H1 (cell line): ENCODE results near the gene NELL2. TPM values are rescaled to one million over a fixed set of nuclear protein-coding genes. Genes with fewer than 3 reads are reported as not detected.

Experiments used
- CTCF ChIA-PET: fragments of 300-600 bp; sonication (Branson Sonifier 250); formaldehyde crosslinking; loops from one replicate; lab custom pipeline; 2021; ENCODE audit not compliant: partially characterized antibody; lab: Charles Lee
- POLR2A ChIA-PET: fragments of 300-600 bp; sonication (Branson Sonifier 250); formaldehyde crosslinking; loops from one replicate; lab custom pipeline; 2021; ENCODE audit warnings: inconsistent platforms; ENCODE audit not compliant: partially characterized antibody; lab: Charles Lee
- DNase-seq, 2 experiments: peaks; one replicate each; pipeline versions ENCODE4 v3.0.0 to v3.0.0-alpha.2; 2010 to 2022; ENCODE audit warnings: low spot score in 2 of 2, low read depth in 1 of 2, mixed read lengths in 1 of 2
- FAIRE-seq: peaks from 2 replicates; lab custom pipeline; 2011; peaks lifted over from hg19 to GRCh38; lab: Jason Lieb, UNC
- H2AFZ ChIP-seq: 2 replicates; pipeline ENCODE4 v1.8.1; 2012; ENCODE audit warnings: low read length, inconsistent platforms
- H2AK5ac ChIP-seq: 2 replicates; pipeline ENCODE4 v1.6.1; 2013; ENCODE audit warnings: low read depth, low read length
- H2BK120ac ChIP-seq: replicated peaks from 2 replicates; pipeline ENCODE3; 2013; ENCODE audit warnings: low read depth, low read length, inconsistent platforms
- H2BK12ac ChIP-seq: 2 replicates; pipeline ENCODE4 v1.6.1; 2013; ENCODE audit warnings: low read depth, low read length
- H2BK15ac ChIP-seq: 2 replicates; pipeline ENCODE4 v1.6.1; 2013; ENCODE audit warnings: low read length
- H2BK20ac ChIP-seq: 2 replicates; pipeline ENCODE4 v1.6.1; 2013; ENCODE audit warnings: low read length
- H2BK5ac ChIP-seq: 2 replicates; pipeline ENCODE4 v1.6.1; 2013; ENCODE audit warnings: low read depth, low read length
- H3K14ac ChIP-seq: 2 replicates; pipeline ENCODE4 v1.6.1; 2013; ENCODE audit warnings: inconsistent platforms; ENCODE audit not compliant: insufficient read length
- H3K18ac ChIP-seq: 2 replicates; pipeline ENCODE4 v1.6.1; 2013; ENCODE audit warnings: low read length; ENCODE audit errors: extremely low read depth
- H3K23ac ChIP-seq: 2 replicates; pipeline ENCODE4 v1.6.1; 2013; ENCODE audit warnings: inconsistent platforms; ENCODE audit not compliant: insufficient read length
- H3K23me2 ChIP-seq: 2 replicates; pipeline ENCODE4 v1.6.1; 2013; ENCODE audit warnings: low read depth, low read length
- H3K27ac ChIP-seq: 2 replicates; pipeline ENCODE4 v1.6.1; 2011; ENCODE audit warnings: low read depth, low read length, inconsistent platforms
- H3K27me3 ChIP-seq, 4 experiments: replicated peaks in 1 of 4; 1 replicate in 1 of 4; 2 replicates in 3 of 4; pipeline versions ENCODE4 v1.6.1 to v1.8.1; 2011 to 2013; ENCODE audit warnings: low read length in 3 of 4, mild to moderate bottlenecking in 3 of 4, inconsistent platforms in 2 of 4, mixed read lengths in 2 of 4, moderate library complexity in 1 of 4; ENCODE audit not compliant: control insufficient read depth in 3 of 4, insufficient read depth in 3 of 4; ENCODE audit errors: extremely low read depth in 1 of 4
- H3K36me3 ChIP-seq, 4 experiments: 2 replicates each; pipeline versions ENCODE4 v1.6.1 to v1.8.1; 2011 to 2013; ENCODE audit warnings: mild to moderate bottlenecking in 4 of 4, low read length in 3 of 4, moderate library complexity in 2 of 4, control low read depth in 1 of 4, inconsistent platforms in 1 of 4; ENCODE audit not compliant: insufficient read depth in 4 of 4, control insufficient read depth in 2 of 4
- H3K4ac ChIP-seq: replicated peaks from 2 replicates; pipeline ENCODE3; 2013; ENCODE audit warnings: low read length, low read depth, mixed read lengths, inconsistent platforms; ENCODE audit not compliant: insufficient read length
- H3K4me1 ChIP-seq, 4 experiments: replicated peaks in 1 of 4; 1 replicate in 1 of 4; 2 replicates in 3 of 4; pipeline versions ENCODE4 v1.6.1 to v1.8.1; 2011 to 2013; ENCODE audit warnings: low read length in 3 of 4, inconsistent platforms in 2 of 4, mixed read lengths in 1 of 4; ENCODE audit not compliant: insufficient read depth in 4 of 4, control insufficient read depth in 3 of 4
- H3K4me2 ChIP-seq, 2 experiments: 2 replicates each; pipeline versions ENCODE4 v1.6.1 to v1.8.1; 2011 to 2013; ENCODE audit warnings: low read depth in 2 of 2, low read length in 2 of 2, control low read depth in 1 of 2, inconsistent platforms in 1 of 2, mild to moderate bottlenecking in 1 of 2; ENCODE audit not compliant: insufficient read depth in 1 of 2
- H3K4me3 ChIP-seq, 4 experiments: fragments of 200-600, 300-600 bp in 1 of 4; sonication (generic), shearing (Covaris generic), sonication (Bioruptor Twin) in 1 of 4; 2 replicates each; pipeline versions ENCODE4 v1.5.1 to v1.8.1; 2011 to 2016; ENCODE audit warnings: low read length in 4 of 4, low read depth in 3 of 4, control low read depth in 2 of 4, inconsistent platforms in 2 of 4, mild to moderate bottlenecking in 2 of 4, mixed read lengths in 1 of 4, moderate library complexity in 1 of 4; ENCODE audit not compliant: insufficient read depth in 2 of 4; ENCODE audit errors: extremely low read depth in 1 of 4
- H3K56ac ChIP-seq: replicated peaks from 2 replicates; pipeline ENCODE3; 2013; ENCODE audit warnings: low read depth, mild to moderate bottlenecking, mixed read lengths, low read length, inconsistent platforms; ENCODE audit not compliant: insufficient read length
- H3K79me1 ChIP-seq: 2 replicates; pipeline ENCODE4 v1.6.1; 2013; ENCODE audit warnings: low read depth, low read length, control low read depth
- H3K79me2 ChIP-seq, 2 experiments: 2 replicates each; pipeline versions ENCODE4 v1.6.1 to v1.8.1; 2012 to 2013; ENCODE audit warnings: low read length in 2 of 2, mild to moderate bottlenecking in 2 of 2, inconsistent platforms in 1 of 2; ENCODE audit not compliant: insufficient read depth in 2 of 2, control insufficient read depth in 1 of 2
- H3K9ac ChIP-seq, 4 experiments: replicated peaks in 1 of 4; 1 replicate in 1 of 4; 2 replicates in 3 of 4; pipeline versions ENCODE4 v1.6.1 to v1.8.1; 2011 to 2013; ENCODE audit warnings: low read depth in 3 of 4, low read length in 3 of 4, control low read depth in 2 of 4, mild to moderate bottlenecking in 2 of 4, moderate library complexity in 2 of 4, inconsistent platforms in 1 of 4; ENCODE audit errors: extremely low read depth in 1 of 4
- H3K9me3 ChIP-seq, 2 experiments: 2 replicates each; pipeline versions ENCODE4 v1.6.1 to v1.8.1; 2012 to 2013; ENCODE audit warnings: mild to moderate bottlenecking in 2 of 2, moderate library complexity in 2 of 2, control low read depth in 1 of 2, inconsistent platforms in 1 of 2, low read depth in 1 of 2, low read length in 1 of 2, mixed read lengths in 1 of 2; ENCODE audit not compliant: insufficient read depth in 2 of 2
- H4K20me1 ChIP-seq, 2 experiments: replicated peaks in 1 of 2; 2 replicates each; pipeline versions ENCODE3 to v1.8.1; 2011 to 2013; ENCODE audit warnings: inconsistent platforms in 2 of 2, low read length in 2 of 2, mild to moderate bottlenecking in 1 of 2; ENCODE audit not compliant: insufficient read depth in 2 of 2, control insufficient read depth in 1 of 2
- H4K5ac ChIP-seq: 2 replicates; pipeline ENCODE4 v1.6.1; 2013; ENCODE audit warnings: low read length, low read depth, mixed read lengths, inconsistent platforms; ENCODE audit not compliant: insufficient read length
- H4K8ac ChIP-seq: 2 replicates; pipeline ENCODE4 v1.8.0; 2013; ENCODE audit warnings: mild to moderate bottlenecking, moderate library complexity, low read length, inconsistent platforms; ENCODE audit not compliant: insufficient read depth; ENCODE audit errors: extremely low read depth
- H4K91ac ChIP-seq: replicated peaks from 2 replicates; pipeline ENCODE3; 2013; ENCODE audit warnings: low read length, mixed read lengths, inconsistent platforms; ENCODE audit not compliant: insufficient read length
- CHD1 ChIP-seq: IDR thresholded peaks from 2 replicates; pipeline ENCODE4 v1.6.1; 2012; ENCODE audit warnings: low read depth, low read length, improper control_type of control experiment
- CREB1 ChIP-seq: IDR thresholded peaks from 2 replicates; pipeline ENCODE4 v1.6.1; 2012; ENCODE audit warnings: inconsistent platforms
- EZH2 ChIP-seq: fragments of 200-600 bp; sonication (generic); IDR thresholded peaks from 2 replicates; pipeline ENCODE4 v1.7.1; 2012; ENCODE audit warnings: low read depth, mild to moderate bottlenecking, moderate library complexity, low read length, inconsistent platforms; ENCODE audit not compliant: severe bottlenecking
- JUND ChIP-seq: IDR thresholded peaks from 2 replicates; pipeline ENCODE4 v1.6.1; 2011; ENCODE audit warnings: mild to moderate bottlenecking, improper control_type of control experiment, low read length
- MAFK ChIP-seq: IDR thresholded peaks from 2 replicates; pipeline ENCODE4 v1.6.1; 2012; ENCODE audit warnings: low read depth, mild to moderate bottlenecking, improper control_type of control experiment, low read length
- SP2 ChIP-seq: IDR thresholded peaks from 2 replicates; pipeline ENCODE4 v1.6.1; 2012; ENCODE audit warnings: mild to moderate bottlenecking, low read length, inconsistent platforms
- TEAD4 ChIP-seq: IDR thresholded peaks from 2 replicates; pipeline ENCODE4 v1.6.1; 2012; ENCODE audit warnings: low read depth, low read length, inconsistent platforms, mixed read lengths
- WGBS, 2 experiments: shearing (Covaris generic) in 1 of 2; methylation state at CpG; one replicate each; pipeline versions ENCODE4 v1.1.6 to v1.1.7; 2013 to 2015; ENCODE audit warnings: low lambda C conversion rate in 2 of 2, mixed read lengths in 2 of 2, inconsistent platforms in 1 of 2, low coverage in 1 of 2, missing lambda C conversion rate in 1 of 2; ENCODE audit not compliant: insufficient replicate concordance in 2 of 2, insufficient coverage in 1 of 2, insufficient read length in 1 of 2; ENCODE audit errors: extremely low coverage in 1 of 2, missing lambda C conversion rate in 1 of 2; 5-methylcytosine and 5-hydroxymethylcytosine counted together
- polyA plus RNA-seq, 7 experiments: library from polyadenylated mRNA; depleted of rRNA in 3 of 7; stranded (reverse) in 5 of 7; unstranded in 2 of 7; fragments of >200 nt in 5 of 7; fragments of 200-250 nt in 2 of 7; gene quantifications; 1 replicate in 5 of 7; 2 replicates in 1 of 7; 4 replicates in 1 of 7; pipeline versions ENCODE4 v1.2.1 to v1.2.3, GENCODE V29; 2011 to 2013; ENCODE audit warnings: missing spikeins in 2 of 7, mixed read lengths in 2 of 7
- total RNA-seq: library from RNA; stranded (reverse); fragmentation: NEBNext Ultra II Directional; extraction: Animal tissue kit (Norgen Biotek cat#: 25700); gene quantifications from 2 replicates; pipeline ENCODE4 v1.2.1, GENCODE V29; 2021

Gene NELL2
- total and polyA plus RNA-seq, 2 of the 8 experiments (the other 6 are each of a cell fraction or from before 2014, with no cell fraction given): 54.2 to 56.8 TPM

DNA sequence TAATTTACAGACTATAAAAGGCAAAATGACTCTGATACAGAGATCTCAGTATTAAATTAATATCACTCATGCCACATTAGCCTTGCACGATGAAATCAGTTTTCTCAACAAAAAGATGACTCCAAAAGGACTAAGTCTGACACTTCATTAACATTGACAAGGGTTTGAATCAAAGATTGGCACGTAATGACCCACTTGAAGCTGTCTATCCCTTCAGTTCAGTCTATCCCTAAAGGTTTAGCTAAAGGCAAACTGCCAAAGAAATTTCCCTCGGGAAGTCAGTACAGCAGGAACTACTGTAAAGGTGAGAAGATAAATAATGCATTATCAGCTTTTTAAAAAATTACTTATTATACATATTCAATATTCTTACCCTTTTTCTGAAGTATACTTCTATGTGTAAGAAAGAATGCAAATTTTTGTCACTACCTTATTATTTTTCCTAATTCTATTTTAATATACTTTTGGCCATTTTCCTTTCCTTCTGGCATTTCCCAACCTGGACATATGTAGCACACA is 127.1 kb downstream of the NELL2 start:
- H3K4me1 ChIP-seq: no peaks in the 10 kb centered on the region
- H3K4me3 ChIP-seq: no peak overlapping the region
- H4K20me1 ChIP-seq: no peaks in the 10 kb centered on the region
- no peak overlapping the region for H4K8ac ChIP-seq
- no peak overlapping the region for H2BK20ac ChIP-seq
- no peak overlapping the region for H2BK120ac ChIP-seq
- no peak overlapping the region for H3K56ac ChIP-seq
- H3K9ac ChIP-seq: no peak overlapping the region
- TF ChIP-seq EZH2 (no peak), CHD1 (no peak), SP2 (no peak), TEAD4 (no peak), CREB1 (no peak), JUND (no peak), MAFK (no peak)
- no peak overlapping the region for H2BK12ac ChIP-seq
- H3K4ac ChIP-seq: no peak overlapping the region
- H2BK5ac ChIP-seq: no peak overlapping the region
- no peak overlapping the region for H3K4me2 ChIP-seq
- ChIA-PET POLR2A (no interaction called here), CTCF (no interaction called here)
- FAIRE-seq (no peak), DNase-seq (no peak)
- H3K27me3 ChIP-seq: no peaks in the 10 kb centered on the region
- H3K79me1 ChIP-seq: no peaks in the 10 kb centered on the region
- H3K27ac ChIP-seq: no peak overlapping the region
- H3K9me3 ChIP-seq: no peaks in the 10 kb centered on the region
- H3K79me2 ChIP-seq: no peaks in the 10 kb centered on the region
- no peak overlapping the region for H3K23ac ChIP-seq
- 92% methylated on average over 3 of the region's 3 CpGs; no CpG with 5 or more reads in 1 of the 2 experiments for WGBS, 2 experiments
- H3K18ac ChIP-seq: no peak overlapping the region
- no peak overlapping the region for H4K5ac ChIP-seq
- no peak overlapping the region for H3K14ac ChIP-seq
- no peak overlapping the region for H2BK15ac ChIP-seq
- H3K36me3 ChIP-seq: no peaks in the 10 kb centered on the region
- H3K23me2 ChIP-seq: no peaks in the 10 kb centered on the region
- no peak overlapping the region for H4K91ac ChIP-seq
- no peak overlapping the region for H2AFZ ChIP-seq
- no peak overlapping the region for H2AK5ac ChIP-seq
